Endothelial cell of umbilical vein (primary cell): Measurements from ENCODE around the gene CLIC1. TPM values are rescaled to one million over a fixed set of nuclear protein-coding genes. Genes with fewer than 3 reads are reported as not detected.

ENCODE experiments used
- BruUV-seq: library from RNA; stranded (reverse); fragments of 400-500 nt; replicated peaks from 2 replicates; lab custom pipeline; 2021; lab: Mats Ljungman, UMichigan
- CTCF ChIA-PET: fragments of 300-600, 350-600 bp; sonication (Branson Sonifier 250); formaldehyde crosslinking; loops from one replicate; lab custom pipeline; 2021; ENCODE audit warnings: antibody characterized with exemption, inconsistent platforms; lab: Charles Lee
- POLR2A ChIA-PET: fragments of 300-600, 350-600 bp; sonication (Branson Sonifier 250); formaldehyde crosslinking; loops from one replicate; lab custom pipeline; 2021; ENCODE audit warnings: antibody characterized with exemption, inconsistent platforms; lab: Charles Lee
- DNase-seq: peaks from one replicate; pipeline ENCODE4 v3.0.0-alpha.2; 2011; ENCODE audit warnings: low read depth, low spot score
- FAIRE-seq: peaks from 2 replicates; lab custom pipeline; 2011; peaks lifted over from hg19 to GRCh38; lab: Jason Lieb, UNC
- H2AFZ ChIP-seq: 2 replicates; pipeline ENCODE4 v1.6.0; 2012; ENCODE audit warnings: low read depth, low read length, control low read depth, inconsistent platforms
- H3K27ac ChIP-seq: 2 replicates; pipeline ENCODE4 v1.5.1; 2011; ENCODE audit warnings: low read depth, mild to moderate bottlenecking, control low read depth, low read length, moderate library complexity; ENCODE audit not compliant: insufficient read depth
- H3K27me3 ChIP-seq, 2 experiments: 2 replicates each; pipeline versions ENCODE4 v1.6.0 to v1.6.1; 2011; ENCODE audit warnings: low read length in 2 of 2, mixed read lengths in 1 of 2; ENCODE audit not compliant: control insufficient read depth in 2 of 2, insufficient read depth in 2 of 2
- H3K36me3 ChIP-seq, 2 experiments: 2 replicates in 1 of 2; 3 replicates in 1 of 2; pipeline ENCODE4 v1.5.1; 2011; ENCODE audit warnings: low read length in 2 of 2, mild to moderate bottlenecking in 1 of 2, moderate library complexity in 1 of 2; ENCODE audit not compliant: control insufficient read depth in 2 of 2, insufficient read depth in 2 of 2; ENCODE audit errors: extremely low read depth in 1 of 2
- H3K4me1 ChIP-seq: 3 replicates; pipeline ENCODE4 v1.5.1; 2011; ENCODE audit warnings: mild to moderate bottlenecking, low read length; ENCODE audit not compliant: control insufficient read depth, insufficient read depth; ENCODE audit errors: extremely low read depth
- H3K4me2 ChIP-seq: 2 replicates; pipeline ENCODE4 v1.6.1; 2011; ENCODE audit warnings: low read length, control low read depth, mixed read lengths; ENCODE audit not compliant: insufficient read depth
- H3K4me3 ChIP-seq, 3 experiments: fragments of 200-600 bp in 1 of 3; sonication (generic), shearing (Covaris generic) in 1 of 3; replicated peaks in 1 of 3; 2 replicates each; pipeline ENCODE4 v1.5.1; 2011 to 2016; ENCODE audit warnings: control low read depth in 3 of 3, low read length in 3 of 3, mild to moderate bottlenecking in 2 of 3, inconsistent platforms in 1 of 3, low read depth in 1 of 3, moderate library complexity in 1 of 3; ENCODE audit not compliant: insufficient read depth in 1 of 3
- H3K79me2 ChIP-seq: 2 replicates; pipeline ENCODE4 v1.6.0; 2012; ENCODE audit warnings: low read length, inconsistent platforms; ENCODE audit not compliant: control insufficient read depth, insufficient read depth
- H3K9ac ChIP-seq: replicated peaks from 2 replicates; pipeline ENCODE3; 2011; ENCODE audit warnings: low read length, control low read depth; ENCODE audit not compliant: insufficient read depth; ENCODE audit errors: extremely low read depth
- H3K9me1 ChIP-seq: replicated peaks from 3 replicates; pipeline ENCODE4 v1.6.0; 2011; ENCODE audit warnings: mild to moderate bottlenecking, low read length; ENCODE audit not compliant: control insufficient read depth, insufficient read depth; ENCODE audit errors: extremely low read depth
- H3K9me3 ChIP-seq: replicated peaks from 2 replicates; pipeline ENCODE4 v1.5.1; 2012; ENCODE audit warnings: low read length, inconsistent platforms; ENCODE audit not compliant: control insufficient read depth, insufficient read depth
- H4K20me1 ChIP-seq: replicated peaks from 2 replicates; pipeline ENCODE3; 2011; ENCODE audit warnings: mild to moderate bottlenecking, low read length; ENCODE audit not compliant: control insufficient read depth, insufficient read depth; ENCODE audit errors: extremely low read depth
- EZH2 ChIP-seq: IDR thresholded peaks from 2 replicates; pipeline ENCODE4 v1.6.1; 2012; ENCODE audit warnings: borderline replicate concordance, low read depth, mild to moderate bottlenecking, moderate library complexity, low read length, inconsistent platforms; ENCODE audit not compliant: severe bottlenecking
- FOS ChIP-seq: IDR thresholded peaks from 2 replicates; pipeline ENCODE4 v1.6.1; 2011; ENCODE audit warnings: mild to moderate bottlenecking, low read length, moderate library complexity, borderline replicate concordance; ENCODE audit not compliant: insufficient read depth
- GATA2 ChIP-seq: IDR thresholded peaks from 2 replicates; pipeline ENCODE4 v1.7.0; 2011; ENCODE audit warnings: low read depth, mild to moderate bottlenecking, moderate library complexity, mixed read lengths, low read length; ENCODE audit not compliant: insufficient read length, insufficient read depth
- JUN ChIP-seq: IDR thresholded peaks from 2 replicates; pipeline ENCODE4 v1.6.1; 2011; ENCODE audit warnings: borderline replicate concordance, low read depth; ENCODE audit not compliant: insufficient read length, insufficient read depth
- MYC ChIP-seq: IDR thresholded peaks from one replicate; pipeline ENCODE4 v1.6.1; 2011; ENCODE audit warnings: mild to moderate bottlenecking, low read depth, low read length
- POLR2A ChIP-seq: IDR thresholded peaks from 2 replicates; pipeline ENCODE4 v1.6.1; 2012; ENCODE audit warnings: low read depth, mild to moderate bottlenecking, control low read depth, low read length
- POLR2AphosphoS5 ChIP-seq: IDR thresholded peaks from 2 replicates; pipeline ENCODE4 v1.6.1; 2012; ENCODE audit warnings: low read depth, mild to moderate bottlenecking, control low read depth, low read length, moderate library complexity; ENCODE audit not compliant: insufficient read depth
- dilution Hi-C: fragments of 300-500 bp; cut with MboI; formaldehyde crosslinking; loops from one replicate; pipeline ENCODE4 v1.15.0; 2019; ENCODE audit warnings: low sequenced_read_pairs; ENCODE audit not compliant: extremely low pct_ligation_motif_present
- intact Hi-C: fragments of 100-400 bp; cut with micrococcal nuclease; formaldehyde crosslinking; loops from one replicate; pipeline ENCODE4 v1.10.0; 2022
- polyA plus RNA-seq, 4 experiments: library from polyadenylated mRNA; depleted of rRNA in 3 of 4; stranded (reverse) in 3 of 4; unstranded in 1 of 4; fragments of >200 nt; gene quantifications; 2 replicates each; pipeline versions ENCODE4 v1.2.1 to v1.2.3, GENCODE V29; 2011 to 2012; ENCODE audit warnings: missing spikeins in 1 of 4
- total RNA-seq: library from RNA; stranded (reverse); gene quantifications from 2 replicates; pipeline ENCODE4 v1.2.3, GENCODE V29; 2021
- TF ChIP-seq, protein P1 (sequence below), 2 donors: IDR thresholded peaks; 1 replicate in 1 of 2; 2 replicates in 1 of 2; pipeline ENCODE4 v1.5.1; 2011; ENCODE audit warnings: low read length in 2 of 2, mild to moderate bottlenecking in 2 of 2, moderate library complexity in 2 of 2, control low read depth in 1 of 2, inconsistent platforms in 1 of 2, low read depth in 1 of 2; ENCODE audit not compliant: insufficient read depth in 1 of 2; ENCODE audit errors: extremely low read depth in 1 of 2
- TF ChIP-seq, protein P2 (sequence below): IDR thresholded peaks from 2 replicates; pipeline ENCODE4 v1.6.1; 2011; ENCODE audit not compliant: insufficient read depth, insufficient read length

CLIC1 gene
- total and polyA plus RNA-seq, 2 donors (not counting 3 experiments of a cell fraction or from before 2014, with no cell fraction given), result 543 to 578 TPM

DNA sequence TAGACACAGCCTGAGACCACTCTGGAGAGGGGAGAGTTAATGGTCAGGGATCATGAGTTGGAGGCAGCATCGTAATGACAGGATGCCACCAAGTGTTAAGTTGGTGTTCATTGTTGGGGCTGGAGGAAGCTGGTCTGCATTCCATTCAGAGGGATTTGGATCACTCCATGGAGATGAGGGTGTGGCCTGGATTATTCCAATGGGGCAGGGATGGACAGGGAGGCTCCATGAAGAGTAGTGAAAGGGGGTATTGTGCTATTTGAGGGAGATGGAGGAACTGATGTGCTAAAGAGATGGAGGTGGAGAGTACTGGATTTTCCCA lies 27.2 kb upstream of the CLIC1 start:
- H3K27me3 ChIP-seq, result no peaks in the 10 kb centered on the region
- intact Hi-C loops, result no loop called here
- H3K9me1 ChIP-seq, result no peaks in the 10 kb centered on the region
- peaks cover 2% of the 10 kb centered on the region in 2 experiments for H3K36me3 ChIP-seq
- no peaks in the 10 kb centered on the region for H3K79me2 ChIP-seq
- ChIA-PET POLR2A (no interaction called here), CTCF (interaction anchor here (0.5 to 0.7 kb wide), 2 partner anchors 27 to 34 kb away, joined by 3 read pairs; no protein-coding TSS in a partner anchor)
- DNase-seq, result peak; percentile 29
- dilution Hi-C loops, result no loop called here
- H3K27ac ChIP-seq, result no peak overlapping the region
- no peaks in the 10 kb centered on the region for H3K4me1 ChIP-seq
- FAIRE-seq, result peak; percentile 37
- no peak overlapping the region for H3K4me3 ChIP-seq
- H3K9me3 ChIP-seq, result no peaks in the 10 kb centered on the region
- H4K20me1 ChIP-seq, result no peaks in the 10 kb centered on the region
- H3K9ac ChIP-seq, result no peak overlapping the region
- BruUV-seq, result no TSS peak
- no peak for TF ChIP-seq JUN
- TF ChIP-seq, protein P1, sequence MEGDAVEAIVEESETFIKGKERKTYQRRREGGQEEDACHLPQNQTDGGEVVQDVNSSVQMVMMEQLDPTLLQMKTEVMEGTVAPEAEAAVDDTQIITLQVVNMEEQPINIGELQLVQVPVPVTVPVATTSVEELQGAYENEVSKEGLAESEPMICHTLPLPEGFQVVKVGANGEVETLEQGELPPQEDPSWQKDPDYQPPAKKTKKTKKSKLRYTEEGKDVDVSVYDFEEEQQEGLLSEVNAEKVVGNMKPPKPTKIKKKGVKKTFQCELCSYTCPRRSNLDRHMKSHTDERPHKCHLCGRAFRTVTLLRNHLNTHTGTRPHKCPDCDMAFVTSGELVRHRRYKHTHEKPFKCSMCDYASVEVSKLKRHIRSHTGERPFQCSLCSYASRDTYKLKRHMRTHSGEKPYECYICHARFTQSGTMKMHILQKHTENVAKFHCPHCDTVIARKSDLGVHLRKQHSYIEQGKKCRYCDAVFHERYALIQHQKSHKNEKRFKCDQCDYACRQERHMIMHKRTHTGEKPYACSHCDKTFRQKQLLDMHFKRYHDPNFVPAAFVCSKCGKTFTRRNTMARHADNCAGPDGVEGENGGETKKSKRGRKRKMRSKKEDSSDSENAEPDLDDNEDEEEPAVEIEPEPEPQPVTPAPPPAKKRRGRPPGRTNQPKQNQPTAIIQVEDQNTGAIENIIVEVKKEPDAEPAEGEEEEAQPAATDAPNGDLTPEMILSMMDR (IDR thresholded peaks at IDR 0.05; ENCODE audit: extremely low read depth in 1 of 2, insufficient read depth in 1 of 2, low read depth in 1 of 2, low read length in 2 of 2), result no peak
- no peak for TF ChIP-seq GATA2
- TF ChIP-seq POLR2A, result no peak
- no peak for TF ChIP-seq EZH2
- TF ChIP-seq, protein P2, sequence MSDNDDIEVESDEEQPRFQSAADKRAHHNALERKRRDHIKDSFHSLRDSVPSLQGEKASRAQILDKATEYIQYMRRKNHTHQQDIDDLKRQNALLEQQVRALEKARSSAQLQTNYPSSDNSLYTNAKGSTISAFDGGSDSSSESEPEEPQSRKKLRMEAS, result no peak
- no peak for TF ChIP-seq FOS
- no peak for TF ChIP-seq POLR2AphosphoS5
- TF ChIP-seq MYC, result no peak
- H3K4me2 ChIP-seq, result no peak overlapping the region
- H2AFZ ChIP-seq, result no peak overlapping the region
